Memory B cell (primary cell): ENCODE data around the gene HSD3B7.
"Not testable (repeated sequence)": the region's sequence is repeated elsewhere in the genome, so short reads cannot be mapped to it uniquely, and the experiment has no call there.

Source experiments
- ATAC-seq: fragments of 150-1000 bp; cut with Tn5 transposase; 2 replicates; pipeline ENCODE4 v1.10.0; 2021; ENCODE audit warnings: low read depth, mild to moderate bottlenecking, moderate library complexity
- DNase-seq, 2 donors: peaks; one replicate each; pipeline ENCODE4 v3.0.0; 2022; ENCODE audit warnings: low spot score in 2 of 2
- H3K27ac Mint-ChIP-seq: one replicate; pipeline ENCODE4 v1.8.0; 2022; ENCODE audit warnings: mild to moderate bottlenecking, moderate library complexity, mixed read lengths
- H3K27me3 Mint-ChIP-seq: one replicate; pipeline ENCODE4 v1.8.0; 2022; ENCODE audit warnings: mixed read lengths
- H3K36me3 Mint-ChIP-seq: one replicate; pipeline ENCODE4 v1.8.0; 2022; ENCODE audit warnings: mild to moderate bottlenecking, mixed read lengths
- H3K4me1 Mint-ChIP-seq: one replicate; pipeline ENCODE4 v1.8.0; 2022; ENCODE audit warnings: mixed read lengths
- H3K4me3 Mint-ChIP-seq: one replicate; pipeline ENCODE4 v1.8.0; 2022; ENCODE audit warnings: mild to moderate bottlenecking, moderate library complexity, mixed read lengths
- H3K9me3 Mint-ChIP-seq: one replicate; pipeline ENCODE4 v1.8.0; 2022; ENCODE audit warnings: mixed read lengths

HSD3B7 gene

DNA sequence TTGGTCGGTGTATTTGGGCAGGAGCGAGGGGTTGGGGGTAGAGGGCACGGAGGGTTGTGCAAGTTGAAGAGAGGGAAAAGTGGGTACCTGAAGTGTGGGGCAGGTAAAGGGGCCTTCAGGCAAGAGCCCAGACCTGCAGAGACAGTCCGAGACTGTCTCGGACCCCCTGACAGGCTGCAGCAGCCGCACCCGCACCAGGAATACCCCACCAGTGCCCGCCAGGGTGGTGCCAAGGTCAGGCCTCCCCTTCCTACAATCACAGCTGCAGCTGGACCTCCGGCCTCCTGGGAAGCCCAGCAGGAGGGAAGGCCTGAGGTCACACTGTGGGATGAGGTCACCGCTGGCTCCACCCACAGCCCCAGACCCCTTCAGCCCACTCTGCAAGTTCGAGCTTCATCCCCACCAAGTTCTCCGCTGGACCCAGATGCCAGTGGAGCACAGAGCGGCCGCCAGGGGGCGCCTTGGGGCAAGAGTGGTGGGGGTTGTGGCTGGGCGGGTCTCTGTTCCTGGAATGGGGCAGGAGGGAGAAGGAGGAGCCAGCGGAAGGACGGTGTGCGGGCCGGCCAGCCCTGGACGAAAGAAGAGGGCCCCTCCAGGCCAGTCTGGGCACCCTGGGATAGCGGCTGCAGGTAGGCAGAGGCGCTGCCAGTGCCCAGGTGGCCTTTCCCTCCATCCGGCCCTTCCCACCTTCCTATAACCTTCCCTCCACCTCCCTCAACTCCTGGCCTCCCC lies at the start of gene HSD3B7:
HSD3B7 (plus strand) TSS at position 539 of the 732 bp plus-strand sequence. CDS start 452 bp downstream, outside the sequence.
- Mint-ChIP-seq H3K27ac (no peak within 1 kb of the TSS), H3K27me3 (no peaks in the 10 kb centered on the region), H3K4me1 (peaks cover 8% of the 10 kb centered on the region), H3K4me3 (peak within 1 kb of the TSS; percentile 14), H3K9me3 (no peaks in the 10 kb centered on the region), H3K36me3 (peaks cover 19% of the 10 kb centered on the region)
- DNase-seq: peak; percentile 82 to 90
- peak; percentile 82 for ATAC-seq

GRCh38 chr16:30937692-30938091 lies 47.3 kb upstream of the HSD3B7 start:
- ATAC-seq: no peak
- H3K36me3 Mint-ChIP-seq: no peaks in the 10 kb centered on the region
- no peaks in the 10 kb centered on the region for H3K27me3 Mint-ChIP-seq
- H3K9me3 Mint-ChIP-seq: no peaks in the 10 kb centered on the region
- DNase-seq: no peak
- no peak overlapping the region for H3K27ac Mint-ChIP-seq
- peaks cover 24% of the 10 kb centered on the region for H3K4me1 Mint-ChIP-seq
- no peak overlapping the region for H3K4me3 Mint-ChIP-seq

DNA sequence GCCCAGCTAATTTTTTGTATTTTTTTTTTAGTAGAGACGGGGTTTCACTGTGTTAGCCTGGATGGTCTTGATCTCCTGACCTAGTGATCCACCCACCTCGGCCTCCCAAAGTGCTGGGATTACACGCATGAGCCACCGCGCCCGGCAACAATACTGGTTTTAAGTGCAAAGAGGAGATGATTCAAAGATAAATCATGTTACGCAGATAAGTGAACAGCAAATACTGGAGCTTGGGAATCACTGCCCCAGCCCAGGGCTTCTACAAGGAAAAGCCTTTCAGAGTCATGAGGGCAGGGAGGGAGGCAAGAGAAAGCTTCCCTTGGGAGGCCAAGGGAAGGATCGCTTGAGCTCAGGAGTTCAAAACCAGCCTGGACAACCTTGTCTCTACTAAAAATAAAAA lies 45.4 kb upstream of the HSD3B7 start:
- peaks cover 23% of the 10 kb centered on the region for H3K4me1 Mint-ChIP-seq
- not testable (repeated sequence) for H3K27ac Mint-ChIP-seq, H3K9me3 Mint-ChIP-seq, DNase-seq, H3K4me3 Mint-ChIP-seq, ATAC-seq, H3K36me3 Mint-ChIP-seq, H3K27me3 Mint-ChIP-seq

DNA sequence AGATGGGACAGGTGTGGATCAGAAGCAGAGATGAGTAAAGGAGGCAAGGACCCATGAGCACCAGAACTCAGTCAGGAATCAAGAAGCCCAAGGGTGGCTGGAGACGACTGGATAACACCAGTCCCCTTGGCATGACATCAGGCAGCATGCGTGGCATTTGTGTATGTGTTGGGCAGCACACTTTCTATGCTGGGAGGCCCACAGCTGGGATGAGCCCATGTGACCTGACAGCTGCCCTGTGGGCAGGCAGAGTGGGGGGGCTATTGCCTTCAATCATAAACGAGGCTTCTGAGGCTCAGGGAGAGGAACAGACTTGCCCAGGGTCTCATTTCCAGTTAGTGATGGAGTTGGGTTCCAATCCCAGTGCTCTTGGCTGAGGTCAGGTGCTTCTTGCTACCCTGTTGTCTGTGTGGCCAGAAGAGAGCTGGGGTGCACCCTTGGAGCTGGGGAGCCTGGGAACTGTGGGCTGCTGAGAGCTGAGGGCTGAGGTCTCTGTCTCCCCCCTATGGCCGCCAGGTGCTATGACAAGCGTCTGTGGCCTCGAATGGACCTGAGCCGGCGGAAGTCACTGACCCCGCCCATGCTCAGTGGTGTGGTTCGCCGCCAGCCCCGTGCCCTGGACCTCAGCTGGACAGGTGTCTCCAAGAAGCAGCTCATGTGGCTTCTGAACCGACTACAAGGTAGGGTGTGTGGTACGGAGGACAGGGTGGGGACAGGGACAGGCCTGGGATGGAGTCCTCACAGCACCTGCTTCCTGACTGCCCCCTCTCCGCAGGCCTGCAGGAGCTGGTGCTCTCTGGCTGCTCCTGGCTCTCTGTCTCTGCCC lies 43.2 kb upstream of the HSD3B7 start:
- Mint-ChIP-seq H3K9me3 (no peaks in the 10 kb centered on the region), H3K4me3 (peak overlapping the region; percentile 68), H3K4me1 (peaks cover 16% of the 10 kb centered on the region), H3K27ac (no peak overlapping the region), H3K36me3 (peaks cover 9% of the 10 kb centered on the region), H3K27me3 (no peaks in the 10 kb centered on the region)
- DNase-seq: peak; percentile 59 to 69
- peak; percentile 97 for ATAC-seq

- peaks cover 16% of the 10 kb centered on the region for H3K4me1 Mint-ChIP-seq
- no peak overlapping the region for H3K27ac Mint-ChIP-seq
- no peaks in the 10 kb centered on the region for H3K27me3 Mint-ChIP-seq
- DNase-seq: no peak
- no peaks in the 10 kb centered on the region for H3K9me3 Mint-ChIP-seq
- peak overlapping the region; percentile 17 for H3K4me3 Mint-ChIP-seq
- ATAC-seq: no peak
- H3K36me3 Mint-ChIP-seq: peaks cover 9% of the 10 kb centered on the region
Measured at GRCh38 chr16:30942426-30942806, 42.6 kb upstream of the HSD3B7 start.

- ATAC-seq (no peak), DNase-seq (no peak)
- Mint-ChIP-seq H3K27ac (no peak overlapping the region), H3K9me3 (no peaks in the 10 kb centered on the region), H3K27me3 (no peaks in the 10 kb centered on the region), H3K4me1 (peaks cover 13% of the 10 kb centered on the region), H3K4me3 (no peak overlapping the region), H3K36me3 (peaks cover 9% of the 10 kb centered on the region)
Measured at GRCh38 chr16:30944352-30944751, 40.7 kb upstream of the HSD3B7 start.

GRCh38 chr16:30946671-30947540 lies 38.1 kb upstream of the HSD3B7 start:
- no peak for ATAC-seq
- Mint-ChIP-seq H3K27me3 (no peaks in the 10 kb centered on the region), H3K9me3 (no peaks in the 10 kb centered on the region), H3K4me1 (peaks cover 17% of the 10 kb centered on the region), H3K4me3 (peak overlapping the region; percentile 6), H3K36me3 (peaks cover 9% of the 10 kb centered on the region), H3K27ac (no peak overlapping the region)
- DNase-seq: no peak

- peaks cover 9% of the 10 kb centered on the region for H3K36me3 Mint-ChIP-seq
- no peaks in the 10 kb centered on the region for H3K27me3 Mint-ChIP-seq
- peaks cover 15% of the 10 kb centered on the region for H3K4me1 Mint-ChIP-seq
- H3K27ac Mint-ChIP-seq: no peak overlapping the region
- DNase-seq (no peak), ATAC-seq (no peak)
- no peak overlapping the region for H3K4me3 Mint-ChIP-seq
- H3K9me3 Mint-ChIP-seq: no peaks in the 10 kb centered on the region
Measured at GRCh38 chr16:30947541-30947858, 37.5 kb upstream of the HSD3B7 start.

GRCh38 chr16:30947859-30948666 lies 36.9 kb upstream of the HSD3B7 start:
- H3K27ac Mint-ChIP-seq: no peak overlapping the region
- DNase-seq (no peak), ATAC-seq (peak; percentile 18)
- no peaks in the 10 kb centered on the region for H3K9me3 Mint-ChIP-seq
- peaks cover 15% of the 10 kb centered on the region for H3K4me1 Mint-ChIP-seq
- H3K36me3 Mint-ChIP-seq: peaks cover 9% of the 10 kb centered on the region
- no peak overlapping the region for H3K4me3 Mint-ChIP-seq
- H3K27me3 Mint-ChIP-seq: no peaks in the 10 kb centered on the region

DNA sequence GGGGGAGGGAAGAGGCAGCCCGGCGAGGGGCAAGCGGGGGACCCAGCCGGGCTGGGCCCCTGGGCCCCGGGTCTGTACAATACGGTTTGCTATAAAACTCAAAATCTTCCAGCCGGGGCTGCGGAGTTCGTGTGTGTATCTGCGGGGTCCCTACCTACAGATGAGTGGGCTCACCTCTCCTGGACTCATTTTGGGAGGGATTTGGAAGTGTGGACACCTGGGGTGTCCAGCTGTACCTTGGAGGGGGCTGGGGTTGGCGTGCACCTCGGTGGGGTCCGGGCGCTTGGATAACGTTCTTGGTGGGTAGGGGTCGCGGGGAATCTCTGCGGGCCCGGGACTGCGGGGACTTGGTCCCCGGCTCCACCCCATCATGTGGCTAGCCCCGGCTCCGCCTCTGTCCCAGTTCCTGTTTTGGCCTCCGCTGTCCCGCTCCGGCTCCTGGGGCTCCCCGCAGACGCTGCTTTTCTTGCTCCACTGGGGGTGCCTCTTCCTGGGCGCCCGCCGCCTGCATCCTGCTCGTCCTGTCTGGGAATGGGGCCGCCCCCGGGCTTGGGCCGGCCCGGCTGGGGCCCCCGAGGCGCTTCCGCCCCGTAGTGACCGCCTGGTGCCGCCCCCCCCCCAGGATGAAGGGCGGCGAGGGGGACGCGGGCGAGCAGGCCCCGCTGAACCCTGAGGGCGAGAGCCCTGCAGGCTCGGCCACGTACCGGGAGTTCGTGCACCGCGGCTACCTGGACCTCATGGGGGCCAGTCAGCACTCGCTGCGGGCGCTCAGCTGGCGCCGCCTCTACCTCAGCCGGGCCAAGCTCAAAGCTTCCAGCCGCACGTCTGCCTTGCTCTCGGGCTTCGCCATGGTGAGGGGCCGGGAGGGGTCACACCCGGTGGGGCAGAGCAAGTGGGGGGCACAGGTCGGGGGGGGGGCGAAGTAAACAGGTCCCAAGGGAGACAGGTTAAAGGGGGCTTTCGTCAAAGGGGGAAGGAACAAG lies 36.0 kb upstream of the HSD3B7 start, which contains the start of gene ORAI3:
ORAI3 (plus strand) TSS at position 402 of the 983 bp plus-strand sequence; CDS start at position 624, 222 bp downstream.
- Mint-ChIP-seq H3K9me3 (no peaks in the 10 kb centered on the region), H3K27ac (peak within 1 kb of the TSS; percentile 87), H3K4me1 (peaks cover 15% of the 10 kb centered on the region), H3K27me3 (no peaks in the 10 kb centered on the region), H3K36me3 (peaks cover 6% of the 10 kb centered on the region), H3K4me3 (peak within 1 kb of the TSS; percentile 92)
- DNase-seq (peak; percentile 47 to 64), ATAC-seq (peak; percentile 83)

DNA sequence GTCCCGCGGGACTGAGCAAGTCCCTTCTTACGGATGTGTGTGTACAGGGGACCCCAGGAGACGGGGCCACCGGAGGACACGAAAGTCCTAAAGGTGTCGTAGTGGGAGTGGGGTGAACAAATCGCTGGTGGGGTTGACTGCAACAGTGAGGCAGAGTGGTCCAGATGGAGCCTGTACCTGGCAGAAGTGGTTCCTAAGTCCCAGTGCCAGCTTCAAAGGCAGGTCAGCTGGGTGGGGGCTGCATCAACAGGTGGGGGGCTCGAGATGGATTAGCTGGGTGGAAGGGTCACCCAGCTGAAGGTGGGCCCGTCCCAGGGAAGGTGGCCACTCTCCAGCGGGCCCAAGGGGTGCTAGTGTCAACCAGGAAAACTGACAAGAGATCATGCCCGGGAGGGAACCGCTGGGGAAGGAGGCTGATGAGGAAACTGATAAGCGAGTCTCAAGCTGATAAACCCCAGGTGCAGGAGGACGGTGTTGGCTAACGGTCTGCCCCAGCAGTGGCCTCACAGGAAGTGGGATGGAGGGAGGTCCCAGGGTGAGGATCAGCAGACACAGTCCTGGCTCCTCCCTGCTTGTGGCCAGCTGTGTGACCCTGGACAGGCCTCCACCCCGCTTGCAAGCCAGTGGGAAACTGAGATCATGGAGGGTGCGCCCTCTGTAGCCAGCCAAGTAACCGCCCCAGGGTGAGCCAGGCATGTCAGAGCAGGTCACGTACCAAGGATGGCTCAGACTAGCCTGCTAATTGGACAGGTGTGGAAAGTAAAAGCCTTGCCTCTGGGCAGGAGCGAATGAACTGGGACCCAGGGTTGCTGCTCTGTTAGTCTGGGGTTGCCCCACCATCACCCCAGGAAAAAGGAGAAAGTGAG lies 35.1 kb upstream of the HSD3B7 start:
- peak; percentile 41 for ATAC-seq
- Mint-ChIP-seq H3K36me3 (no peaks in the 10 kb centered on the region), H3K27me3 (no peaks in the 10 kb centered on the region), H3K4me1 (peaks cover 15% of the 10 kb centered on the region), H3K27ac (peak overlapping the region; percentile 87), H3K4me3 (peak overlapping the region; percentile 92), H3K9me3 (no peaks in the 10 kb centered on the region)
- no peak for DNase-seq
